DOHH2 (cell line): ENCODE data around the gene DUSP28.

Experiments used
- H3F3A ChIP-seq: fragments of 200-600 bp; sonication (generic), shearing (Covaris generic); 2 replicates; pipeline ENCODE4 v1.6.0; 2016; ENCODE audit warnings: antibody characterized with exemption, mild to moderate bottlenecking; ENCODE audit not compliant: control insufficient read depth, insufficient read depth
- H3K27ac ChIP-seq: fragments of 200-600 bp; sonication (generic); 2 replicates; pipeline ENCODE4 v1.5.1; 2014; ENCODE audit warnings: low read depth, mild to moderate bottlenecking, low read length, moderate library complexity
- H3K27me3 ChIP-seq: fragments of 200-600 bp; sonication (generic); 2 replicates; pipeline ENCODE4 v1.6.1; 2014; ENCODE audit warnings: mild to moderate bottlenecking, low read length, mixed read lengths; ENCODE audit not compliant: control insufficient read depth
- H3K36me3 ChIP-seq: fragments of 200-600 bp; sonication (generic); 2 replicates; pipeline ENCODE4 v1.6.1; 2014; ENCODE audit warnings: mild to moderate bottlenecking, low read length, moderate library complexity, mixed read lengths; ENCODE audit not compliant: control insufficient read depth
- H3K4me1 ChIP-seq: fragments of 200-600 bp; sonication (generic); 2 replicates; pipeline ENCODE4 v1.6.1; 2014; ENCODE audit warnings: mild to moderate bottlenecking, low read length, mixed read lengths; ENCODE audit not compliant: control insufficient read depth
- H3K4me2 ChIP-seq: fragments of 200-600 bp; sonication (generic); 2 replicates; pipeline ENCODE4 v1.6.0; 2014; ENCODE audit warnings: mild to moderate bottlenecking, low read length, moderate library complexity
- H3K4me3 ChIP-seq: fragments of 200-600 bp; sonication (generic); 2 replicates; pipeline ENCODE4 v1.5.1; 2014; ENCODE audit warnings: mild to moderate bottlenecking, low read length, mixed read lengths
- H3K79me2 ChIP-seq: fragments of 200-600 bp; sonication (generic); 2 replicates; pipeline ENCODE4 v1.6.1; 2014; ENCODE audit warnings: mild to moderate bottlenecking, low read length, mixed read lengths; ENCODE audit not compliant: control insufficient read depth
- H3K9me2 ChIP-seq: fragments of 200-600 bp; sonication (generic); replicated peaks from 2 replicates; pipeline ENCODE4 v1.6.1; 2014; ENCODE audit warnings: mild to moderate bottlenecking, low read length, mixed read lengths; ENCODE audit not compliant: control insufficient read depth
- H3K9me3 ChIP-seq: fragments of 200-600 bp; sonication (generic); 2 replicates; pipeline ENCODE4 v1.6.1; 2014; ENCODE audit warnings: antibody characterized with exemption, low read length, mixed read lengths; ENCODE audit not compliant: control insufficient read depth, insufficient read depth
- H4K20me1 ChIP-seq: fragments of 200-600 bp; sonication (generic); 2 replicates; pipeline ENCODE4 v1.6.0; 2014; ENCODE audit warnings: low read depth, mild to moderate bottlenecking, antibody characterized with exemption, low read length, moderate library complexity; ENCODE audit not compliant: control insufficient read depth, insufficient read depth
- EZH2phosphoT487 ChIP-seq: fragments of 200-600 bp; sonication (generic); IDR thresholded peaks from 2 replicates; pipeline ENCODE4 v1.6.1; 2017; ENCODE audit warnings: borderline replicate concordance, mild to moderate bottlenecking, antibody characterized with exemption, low read length, moderate library complexity, mixed read lengths
- TF ChIP-seq, protein P1 (sequence below): fragments of 200-600 bp; sonication (generic); IDR thresholded peaks from one replicate; pipeline ENCODE4 v1.5.1; 2014; ENCODE audit warnings: antibody characterized with exemption, mild to moderate bottlenecking, low read depth, low read length; ENCODE audit not compliant: poor library complexity, severe bottlenecking

DUSP28 gene

DNA sequence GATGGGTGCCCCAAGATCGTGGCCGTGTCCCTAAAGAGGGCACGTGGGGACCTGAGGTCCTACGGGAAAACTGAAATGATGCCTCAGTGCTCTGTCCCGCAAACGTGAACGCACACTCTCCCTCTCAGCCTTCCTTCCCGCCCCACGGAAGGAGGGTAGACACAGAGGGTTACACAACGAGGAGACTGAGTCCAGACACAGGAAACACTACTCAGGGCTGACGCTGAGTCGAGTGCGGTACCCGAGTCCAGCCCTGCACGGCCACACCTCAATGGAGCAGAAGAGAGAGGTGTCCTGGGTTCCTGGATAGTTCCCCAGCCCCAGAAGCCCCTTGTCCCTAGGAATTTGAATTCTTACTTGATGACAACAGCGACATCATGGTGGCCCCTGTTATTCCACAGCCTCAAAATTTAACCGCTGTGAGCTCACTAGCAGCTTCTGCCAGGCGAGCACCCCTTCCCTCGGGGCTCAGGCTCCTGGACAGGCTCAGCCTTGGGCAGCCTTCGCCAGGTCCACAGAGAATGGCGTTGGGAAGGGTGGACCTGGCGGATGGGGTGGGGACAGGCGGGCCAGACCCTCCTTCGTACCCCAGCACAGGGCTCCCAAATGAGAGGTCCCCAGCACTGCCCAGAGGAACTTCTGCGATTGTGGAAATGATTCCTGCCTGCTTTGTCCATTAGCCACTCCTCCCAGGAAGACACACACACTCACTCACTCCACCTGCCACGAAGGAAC lies 7.1 kb downstream of the DUSP28 start:
- H3K4me1 ChIP-seq: peaks cover 60% of the 10 kb centered on the region
- H3K27me3 ChIP-seq: no peaks in the 10 kb centered on the region
- H3K9me3 ChIP-seq: no peaks in the 10 kb centered on the region
- H4K20me1 ChIP-seq: peaks cover 5% of the 10 kb centered on the region
- H3K9me2 ChIP-seq: no peaks in the 10 kb centered on the region
- no peak for TF ChIP-seq EZH2phosphoT487
- H3K27ac ChIP-seq: peak overlapping the region; percentile 78
- peaks cover 34% of the 10 kb centered on the region for H3K36me3 ChIP-seq
- peaks cover 19% of the 10 kb centered on the region for H3F3A ChIP-seq
- peak overlapping the region; percentile 89 for H3K4me3 ChIP-seq
- H3K79me2 ChIP-seq: peaks cover 86% of the 10 kb centered on the region
- H3K4me2 ChIP-seq: peak overlapping the region; percentile 100

DNA sequence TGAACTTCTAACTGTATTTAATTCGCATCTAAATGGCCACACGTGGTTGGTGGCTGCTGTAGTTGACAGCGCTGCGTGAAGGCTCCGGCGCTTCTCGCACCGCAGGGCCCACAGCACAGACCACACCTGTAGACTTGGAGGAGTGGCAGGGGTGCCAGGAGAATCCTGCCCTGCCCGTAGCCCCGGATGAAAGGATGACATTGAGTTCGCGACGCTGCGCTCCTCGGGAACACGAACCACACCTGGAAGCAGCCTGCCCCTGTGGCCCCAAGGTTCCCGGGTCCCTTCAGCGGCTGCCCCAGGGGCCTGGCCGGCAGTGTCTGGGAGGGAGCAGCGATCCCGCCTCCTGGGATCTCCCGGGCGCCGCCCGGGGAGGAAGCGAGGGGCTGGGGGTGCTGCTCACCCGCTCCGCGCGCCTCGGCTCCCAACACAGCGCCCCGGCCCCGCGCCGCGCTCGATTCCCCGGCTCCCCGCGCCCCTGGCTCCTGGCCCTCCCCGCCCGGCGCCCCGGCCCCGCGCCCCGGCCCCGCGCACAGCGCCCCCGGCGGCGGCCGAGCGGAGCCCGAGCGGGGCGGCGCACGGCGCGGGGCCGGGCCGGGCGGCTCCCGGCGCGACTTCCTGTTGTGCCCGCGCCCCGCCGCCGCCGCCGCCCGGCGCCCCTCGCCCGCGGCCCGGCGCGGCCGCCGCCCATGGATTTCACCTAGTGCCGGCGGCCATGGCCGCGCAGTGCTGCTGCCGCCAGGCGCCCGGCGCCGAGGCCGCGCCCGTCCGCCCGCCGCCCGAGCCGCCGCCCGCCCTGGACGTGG lies 7.9 kb downstream of the DUSP28 start, which contains the start of gene RNPEPL1:
Gene RNPEPL1 (plus strand): TSS at position 613 of the 806 bp plus-strand sequence. CDS start 103 bp downstream, at position 716.
- Histone ChIP-seq H3K27ac (peak within 1 kb of the TSS; percentile 78), H3K79me2 (peaks cover 79% of the 10 kb centered on the region)

DNA sequence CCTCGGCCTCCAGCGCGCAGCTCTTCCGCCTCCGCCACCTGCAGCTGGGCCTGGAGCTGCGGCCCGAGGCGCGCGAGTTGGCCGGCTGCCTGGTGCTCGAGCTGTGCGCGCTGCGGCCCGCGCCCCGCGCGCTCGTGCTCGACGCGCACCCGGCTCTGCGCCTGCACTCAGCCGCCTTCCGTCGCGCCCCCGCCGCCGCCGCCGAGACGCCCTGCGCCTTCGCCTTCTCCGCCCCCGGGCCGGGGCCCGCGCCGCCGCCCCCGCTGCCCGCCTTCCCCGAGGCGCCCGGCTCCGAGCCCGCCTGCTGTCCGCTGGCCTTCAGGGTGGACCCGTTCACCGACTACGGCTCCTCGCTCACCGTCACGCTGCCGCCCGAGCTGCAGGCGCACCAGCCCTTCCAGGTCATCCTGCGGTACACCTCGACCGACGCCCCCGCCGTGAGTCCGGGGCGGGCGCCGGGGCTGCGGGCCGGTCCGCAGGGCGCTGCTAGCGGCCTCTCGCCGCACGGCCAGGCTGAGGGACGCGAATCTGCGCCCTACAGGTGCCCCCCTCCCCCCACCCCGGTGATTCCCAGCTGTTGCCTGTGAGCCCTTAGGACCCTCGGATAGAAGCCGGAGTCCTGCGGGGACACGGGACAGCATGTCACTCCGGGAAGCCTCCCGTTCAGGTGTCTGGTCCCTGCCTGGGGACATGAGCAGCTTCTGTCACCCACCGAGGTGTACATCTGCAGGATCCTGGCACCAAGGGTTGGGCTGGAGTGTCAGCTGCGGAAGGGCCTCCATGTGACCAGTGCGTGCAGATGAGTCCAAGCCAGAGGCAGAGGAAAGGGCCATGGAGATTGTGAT lies 8.7 kb downstream of the DUSP28 start:
- peak overlapping the region; percentile 100 for H3K4me2 ChIP-seq
- TF ChIP-seq, protein P1, sequence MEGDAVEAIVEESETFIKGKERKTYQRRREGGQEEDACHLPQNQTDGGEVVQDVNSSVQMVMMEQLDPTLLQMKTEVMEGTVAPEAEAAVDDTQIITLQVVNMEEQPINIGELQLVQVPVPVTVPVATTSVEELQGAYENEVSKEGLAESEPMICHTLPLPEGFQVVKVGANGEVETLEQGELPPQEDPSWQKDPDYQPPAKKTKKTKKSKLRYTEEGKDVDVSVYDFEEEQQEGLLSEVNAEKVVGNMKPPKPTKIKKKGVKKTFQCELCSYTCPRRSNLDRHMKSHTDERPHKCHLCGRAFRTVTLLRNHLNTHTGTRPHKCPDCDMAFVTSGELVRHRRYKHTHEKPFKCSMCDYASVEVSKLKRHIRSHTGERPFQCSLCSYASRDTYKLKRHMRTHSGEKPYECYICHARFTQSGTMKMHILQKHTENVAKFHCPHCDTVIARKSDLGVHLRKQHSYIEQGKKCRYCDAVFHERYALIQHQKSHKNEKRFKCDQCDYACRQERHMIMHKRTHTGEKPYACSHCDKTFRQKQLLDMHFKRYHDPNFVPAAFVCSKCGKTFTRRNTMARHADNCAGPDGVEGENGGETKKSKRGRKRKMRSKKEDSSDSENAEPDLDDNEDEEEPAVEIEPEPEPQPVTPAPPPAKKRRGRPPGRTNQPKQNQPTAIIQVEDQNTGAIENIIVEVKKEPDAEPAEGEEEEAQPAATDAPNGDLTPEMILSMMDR: no peak
- no peak for TF ChIP-seq EZH2phosphoT487
- no peaks in the 10 kb centered on the region for H3K9me2 ChIP-seq
- no peaks in the 10 kb centered on the region for H3K27me3 ChIP-seq
- H3K9me3 ChIP-seq: no peaks in the 10 kb centered on the region
- peaks cover 72% of the 10 kb centered on the region for H3K79me2 ChIP-seq
- H3K36me3 ChIP-seq: peaks cover 18% of the 10 kb centered on the region
- H3K4me3 ChIP-seq: peak overlapping the region; percentile 97
- peaks cover 53% of the 10 kb centered on the region for H3K4me1 ChIP-seq
- H4K20me1 ChIP-seq: peaks cover 5% of the 10 kb centered on the region
- peaks cover 15% of the 10 kb centered on the region for H3F3A ChIP-seq
- peak overlapping the region; percentile 50 for H3K27ac ChIP-seq

More for the DNA sequence above, 7.9 kb downstream of the DUSP28 start, which contains the start of gene RNPEPL1:
- Histone ChIP-seq H3K27me3 (no peaks in the 10 kb centered on the region), H3K36me3 (peaks cover 26% of the 10 kb centered on the region), H3F3A (peaks cover 19% of the 10 kb centered on the region), H3K9me2 (no peaks in the 10 kb centered on the region), H4K20me1 (peaks cover 5% of the 10 kb centered on the region), H3K4me2 (peak within 1 kb of the TSS; percentile 100), H3K9me3 (no peaks in the 10 kb centered on the region), H3K4me1 (peaks cover 53% of the 10 kb centered on the region), H3K4me3 (peak within 1 kb of the TSS; percentile 97)
- TF ChIP-seq EZH2phosphoT487: no peak
- TF ChIP-seq, protein P1: peak; percentile 15
